Muscle of arm (tissue), 12 donors: ENCODE data around the gene OR51B6. TPM values are rescaled to one million over a fixed set of nuclear protein-coding genes. Genes with fewer than 3 reads are reported as not detected.
"Not testable (repeated sequence)": the region's sequence is repeated elsewhere in the genome, so short reads cannot be mapped to it uniquely, and the experiment has no call there.

Source experiments
- DNase-seq: peaks from one replicate; pipeline ENCODE4 v3.0.0-alpha.2; 2013
- polyA plus RNA-seq, 12 donors: library from polyadenylated mRNA; unstranded; fragments of 120-200 nt; gene quantifications; one replicate each; pipeline ENCODE4 v1.2.1, GENCODE V29; 2013; ENCODE audit not compliant: insufficient read length in 12 of 12

Gene OR51B6
- polyA plus RNA-seq, 12 donors = not detected

DNA sequence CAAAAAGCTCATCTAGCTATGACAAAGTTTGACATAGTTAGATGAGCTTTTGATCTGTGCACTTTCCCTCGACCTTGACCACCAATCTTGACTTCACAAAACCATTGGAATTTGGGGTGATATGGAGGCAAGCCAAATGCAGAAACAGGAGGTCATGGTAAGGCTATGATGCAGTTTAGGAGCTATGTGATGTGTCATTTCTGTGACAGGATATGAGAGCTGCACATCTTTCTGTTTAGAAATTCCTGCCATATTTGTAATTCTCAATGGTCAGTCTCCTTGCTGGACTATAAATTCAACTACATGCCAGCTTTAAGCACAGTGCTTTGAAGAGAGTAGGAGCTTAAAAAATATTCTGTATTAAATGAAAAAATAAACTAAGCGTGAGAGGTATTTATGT is 12.9 kb downstream of the OR51B6 start:
- DNase-seq = no peak

DNA sequence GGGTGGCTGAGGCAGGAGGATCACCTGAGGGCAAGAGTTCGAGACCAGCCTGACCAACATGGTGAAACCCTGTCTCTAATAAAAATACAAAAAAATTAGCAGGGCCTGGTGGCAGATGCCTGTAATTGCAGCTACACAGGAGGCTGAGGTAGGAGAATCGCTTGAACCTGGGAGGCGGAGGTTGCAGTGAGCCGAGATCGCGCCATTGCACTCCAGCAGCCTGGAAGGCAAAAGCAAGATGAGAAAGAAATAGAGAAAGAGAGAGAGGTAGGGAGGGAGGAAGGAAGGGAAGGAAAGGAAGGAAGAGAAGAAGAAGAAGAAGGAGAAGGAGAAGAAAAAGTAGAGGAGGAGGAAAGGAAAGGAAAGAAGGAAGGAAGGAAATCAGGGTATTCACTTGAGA is 15.1 kb downstream of the OR51B6 start:
- DNase-seq = not testable (repeated sequence)

DNA sequence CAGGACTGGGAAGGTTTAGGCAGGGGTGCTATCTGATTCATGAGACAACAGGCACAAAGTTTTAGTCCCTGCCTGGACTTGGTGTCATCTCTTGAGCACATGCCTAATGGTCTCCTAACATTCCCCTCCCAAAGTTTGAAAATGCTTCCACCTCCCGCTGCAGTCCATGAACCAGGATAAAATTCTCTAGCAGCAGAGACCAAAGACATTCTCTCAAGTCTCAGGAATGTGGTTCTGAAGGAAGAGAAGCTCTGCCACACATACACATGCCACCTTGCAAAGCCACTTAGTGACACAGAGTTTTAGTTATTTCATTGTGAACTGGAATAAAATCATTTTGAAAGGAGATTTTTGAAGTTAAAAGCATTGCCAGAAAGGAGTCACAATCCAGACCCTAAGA is 15.5 kb downstream of the OR51B6 start:
- no peak for DNase-seq

DNA sequence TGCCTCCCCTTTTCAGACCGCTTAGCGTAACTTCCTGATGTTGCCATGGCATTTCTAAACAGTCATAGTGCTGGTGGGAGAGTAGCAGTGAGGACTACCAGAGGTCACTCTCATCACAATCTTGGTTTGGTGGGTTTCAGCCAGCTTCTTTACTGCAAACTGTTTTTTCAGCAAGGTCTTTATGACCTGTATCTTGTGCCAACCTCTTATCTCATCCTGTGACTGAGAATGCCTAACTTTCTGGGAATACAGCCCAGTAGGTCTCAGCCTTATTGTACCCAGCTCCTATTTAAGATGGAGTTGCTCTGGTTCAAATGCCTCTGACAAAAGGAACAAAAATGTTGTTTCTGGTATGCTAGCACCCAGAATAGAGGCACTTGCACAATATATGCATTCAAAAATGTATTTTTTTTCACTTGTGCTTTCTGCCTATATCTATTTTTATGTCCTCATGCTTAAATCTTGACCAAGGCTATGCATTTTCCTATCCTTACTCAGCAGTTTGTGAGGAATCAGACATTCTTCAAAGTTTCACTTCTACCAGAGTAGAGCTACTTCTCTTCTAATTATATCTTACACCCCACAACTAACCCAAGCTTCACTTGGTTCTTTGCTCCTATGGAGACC is 16.3 kb downstream of the OR51B6 start:
- DNase-seq = no peak

DNA sequence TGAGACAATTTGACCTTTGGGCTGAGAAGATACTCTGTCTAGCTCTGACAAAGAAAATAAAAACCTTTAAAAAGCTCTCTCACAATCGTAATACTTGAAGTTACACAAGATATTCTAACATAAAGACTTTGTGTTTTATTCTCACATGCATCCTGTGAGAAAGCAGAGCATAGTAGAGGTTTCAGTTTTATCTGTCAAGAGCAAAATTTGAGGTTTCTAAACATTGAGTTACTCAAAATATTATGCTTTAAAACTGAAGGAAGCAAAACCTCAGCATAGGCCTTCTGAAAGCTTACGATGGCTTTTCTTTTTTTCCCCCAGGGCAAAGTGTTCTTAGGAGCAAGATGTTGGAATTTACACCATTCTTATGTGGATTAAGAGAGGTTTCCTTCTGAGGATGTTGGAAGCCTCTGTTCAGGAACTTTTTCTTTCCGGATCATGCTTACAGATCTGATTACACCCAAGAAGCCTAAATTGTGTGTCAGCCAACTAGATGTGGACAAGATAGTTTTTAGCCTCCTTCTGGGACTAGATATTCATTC is 17.3 kb downstream of the OR51B6 start:
- DNase-seq = no peak

DNA sequence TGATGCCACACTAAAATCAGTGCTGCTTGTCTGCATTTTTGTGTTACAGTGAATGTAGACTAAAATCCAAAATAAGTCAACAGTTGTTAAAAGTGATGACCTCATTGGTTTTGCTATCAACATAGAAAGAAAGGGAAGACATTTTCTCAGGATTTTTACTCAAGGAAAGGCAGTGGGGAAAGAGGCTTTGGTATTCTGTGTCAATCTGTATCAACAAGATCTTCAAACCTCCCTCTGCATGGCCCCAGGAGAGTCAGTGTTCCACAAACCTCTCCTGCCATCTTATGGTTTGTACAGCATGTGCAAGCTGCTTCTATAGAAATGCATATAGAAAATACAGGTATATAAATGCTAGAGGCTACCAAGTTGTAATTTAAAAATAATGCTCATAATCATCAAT is 18.5 kb downstream of the OR51B6 start:
- DNase-seq = no peak

DNA sequence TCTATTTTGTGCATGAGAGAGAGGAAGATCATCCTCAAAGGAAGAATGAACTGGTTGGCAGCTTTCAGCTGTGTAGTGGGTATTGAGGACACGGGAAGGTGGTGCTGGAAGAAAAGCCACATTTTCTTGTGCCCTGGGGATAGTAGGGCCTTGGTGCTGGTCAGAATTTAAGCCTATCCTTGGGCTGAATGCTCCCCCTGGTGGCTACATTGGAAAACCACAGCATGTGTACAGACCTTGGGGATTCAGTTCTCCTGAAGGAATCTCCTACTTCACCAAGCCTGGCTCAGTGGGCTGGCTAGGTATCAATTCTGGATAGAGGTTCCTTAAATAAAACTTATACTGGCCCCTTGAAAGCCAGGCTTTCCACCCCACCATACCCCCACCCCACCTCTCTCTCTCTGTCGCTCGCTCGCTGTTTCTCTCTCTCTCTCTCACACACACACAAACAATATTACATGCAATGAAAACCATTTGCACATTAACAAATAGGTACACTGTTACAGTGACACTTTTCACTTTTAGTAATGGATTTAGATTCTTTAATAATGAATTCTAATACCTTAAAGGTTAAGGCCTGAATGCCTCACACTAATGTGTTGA is 29.5 kb downstream of the OR51B6 start:
- DNase-seq = peak; percentile 3

DNA sequence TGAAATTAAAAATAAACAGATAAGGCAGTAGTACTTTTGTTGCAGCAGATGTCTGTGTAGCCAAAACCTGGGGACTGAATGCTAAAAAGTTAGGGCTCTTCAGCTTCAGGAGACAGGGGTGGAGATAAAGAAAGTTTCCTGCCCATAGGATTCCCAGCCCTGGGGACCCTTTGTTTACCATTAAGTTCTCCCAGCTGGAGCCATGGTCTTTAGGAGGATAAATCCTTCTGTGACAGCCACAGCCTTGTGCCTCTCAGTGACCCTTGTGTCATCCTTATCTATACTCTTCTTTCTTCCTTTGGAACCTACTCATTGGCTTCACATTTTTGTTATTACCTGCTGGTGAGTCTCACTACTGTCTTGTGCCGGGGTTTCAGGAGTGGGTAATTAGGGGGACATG is 32.3 kb downstream of the OR51B6 start, which contains the start of gene OR51M1:
Gene OR51M1, plus strand, starts transcription at position 237 of the 400 bp plus-strand sequence. CDS start 5,587 bp downstream, outside the sequence.
- DNase-seq = no peak

DNA sequence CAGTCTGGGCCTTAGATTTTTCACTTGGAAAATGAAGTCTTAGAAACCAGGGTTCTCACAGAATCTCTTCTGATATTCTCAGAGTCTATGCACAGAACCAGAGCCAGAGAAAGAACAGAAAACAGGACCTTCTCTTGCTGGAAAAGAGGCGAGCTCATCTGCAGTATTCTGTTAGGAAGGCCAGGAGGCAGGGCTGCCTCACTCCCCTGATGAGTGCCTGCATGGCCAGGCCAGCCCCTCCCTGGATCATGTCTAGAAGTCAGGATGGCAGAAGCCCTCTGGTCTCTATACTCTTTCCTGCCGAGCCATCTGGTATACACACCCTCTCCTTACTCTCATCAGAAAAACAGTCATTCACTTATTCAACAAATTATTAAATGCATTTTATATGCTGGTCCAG is 33.0 kb downstream of the OR51B6 start:
- no peak for DNase-seq

DNA sequence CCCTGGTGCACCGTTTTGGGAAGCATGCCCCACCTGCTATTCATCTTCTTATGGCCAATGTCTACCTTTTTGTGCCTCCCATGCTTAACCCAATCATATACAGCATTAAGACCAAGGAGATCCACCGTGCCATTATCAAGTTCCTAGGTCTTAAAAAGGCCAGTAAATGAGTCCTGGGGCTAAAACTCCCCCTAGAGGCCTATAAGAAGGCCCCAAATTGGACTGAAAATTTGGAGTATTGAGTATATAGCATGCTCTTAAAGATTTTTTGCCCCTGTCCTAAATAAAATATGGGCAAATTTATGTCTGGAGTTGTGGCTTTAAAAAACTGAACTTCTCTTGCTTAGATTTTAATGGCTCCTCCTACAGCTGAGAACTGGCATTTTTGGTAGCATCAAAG is 38.9 kb downstream of the OR51B6 start:
- no peak for DNase-seq

DNA sequence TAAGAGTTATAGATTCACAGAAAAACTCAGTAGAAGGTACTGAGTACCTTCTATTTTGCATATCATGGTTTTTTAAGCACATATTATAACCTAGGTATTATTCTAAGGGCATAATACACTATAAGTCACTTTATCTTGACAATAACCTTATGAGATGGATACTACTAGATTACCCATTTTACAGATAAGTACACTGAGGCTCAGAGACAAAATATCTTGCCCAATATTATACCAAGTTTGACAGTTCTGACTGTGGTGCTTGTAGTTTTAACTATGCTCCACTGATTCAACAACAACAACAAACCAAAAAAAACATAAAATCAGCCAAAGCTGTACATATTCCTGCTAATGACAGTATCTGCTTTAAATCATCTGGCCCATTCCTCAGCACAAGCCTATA is 42.8 kb downstream of the OR51B6 start:
- no peak for DNase-seq

DNA sequence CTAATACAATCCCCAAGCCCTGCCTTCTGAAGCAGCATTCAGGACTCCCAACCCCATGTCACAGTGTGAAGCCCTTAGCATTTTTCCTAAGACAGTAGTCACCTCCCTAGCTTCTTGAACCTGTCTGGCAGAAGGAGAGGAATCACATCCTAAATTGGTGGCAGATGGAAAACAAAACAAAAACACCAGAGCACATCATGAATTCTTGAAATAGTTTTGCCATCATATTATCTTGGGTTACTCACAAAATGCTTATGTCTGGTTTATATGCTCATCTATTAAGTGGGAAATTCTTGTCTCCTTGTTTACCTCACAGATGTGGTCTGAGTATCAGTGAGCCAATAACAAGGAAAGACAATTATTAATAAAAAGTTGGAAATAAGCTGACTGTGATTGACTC is 47.6 kb downstream of the OR51B6 start:
- DNase-seq = no peak

Other genes starting within 250 kb of the OR51B6 start
- not detected for gene OR52A5, start 213.2 kb upstream of the OR51B6 start, polyA plus RNA-seq
- gene OR52A1, start 196.8 kb upstream of the OR51B6 start, polyA plus RNA-seq = under 1 TPM in 6 of 12 donors, not detected in 6; 0.01 to 0.03 (median 0.02) TPM
- gene OR51V1, start 150.8 kb upstream of the OR51B6 start, polyA plus RNA-seq = not detected
- 1,000 to 10,000 TPM in 2 of 12 donors, 100 to 1,000 TPM in 9, not detected in 1; 100 to 1,375 (median 373) TPM for gene HBB, start 124.4 kb upstream of the OR51B6 start, polyA plus RNA-seq
- gene HBD, start 117.0 kb upstream of the OR51B6 start, polyA plus RNA-seq = under 1 TPM in 7 of 12 donors, not detected in 5; 0.25 to 0.80 (median 0.38) TPM
- 1,000 to 10,000 TPM in 2 of 12 donors, 100 to 1,000 TPM in 3, 10 to 100 TPM in 2, 1 to 10 TPM in 4, not detected in 1; 4.2 to 8,722 (median 70.4) TPM for gene HBG1, start 101.7 kb upstream of the OR51B6 start, polyA plus RNA-seq
- over 10,000 TPM in 2 of 12 donors, 1,000 to 10,000 TPM in 9, 100 to 1,000 TPM in 1; 964 to 18,217 (median 4,493) TPM for gene HBG2, start 96.7 kb upstream of the OR51B6 start, polyA plus RNA-seq
- 10 to 100 TPM in 7 of 12 donors, 1 to 10 TPM in 4, not detected in 1; 1.4 to 85.4 (median 19.9) TPM for gene HBE1, start 81.6 kb upstream of the OR51B6 start, polyA plus RNA-seq
- gene OR51B4, start 49.6 kb upstream of the OR51B6 start, polyA plus RNA-seq = under 1 TPM in 1 of 12 donors, not detected in 11; 0.33 TPM
- gene OR51B2, start 27.2 kb upstream of the OR51B6 start, polyA plus RNA-seq = not detected
- gene OR51B5, start 8.0 kb upstream of the OR51B6 start, polyA plus RNA-seq = under 1 TPM in 6 of 12 donors, not detected in 6; 0.14 to 0.37 (median 0.19) TPM
- gene OR51M1, start 32.3 kb downstream of the OR51B6 start, polyA plus RNA-seq = not detected
- not detected for gene OR51Q1, start 70.6 kb downstream of the OR51B6 start, polyA plus RNA-seq
- not detected for gene OR51I1, start 90.0 kb downstream of the OR51B6 start, polyA plus RNA-seq
- gene OR51I2, start 97.8 kb downstream of the OR51B6 start, polyA plus RNA-seq = not detected
- gene OR52D1, start 137.2 kb downstream of the OR51B6 start, polyA plus RNA-seq = not detected
- gene UBQLN3, start 158.4 kb downstream of the OR51B6 start, polyA plus RNA-seq = not detected
- gene UBQLNL, start 165.2 kb downstream of the OR51B6 start, polyA plus RNA-seq = under 1 TPM in 10 of 12 donors, not detected in 2; 0.11 to 0.77 (median 0.17) TPM
- under 1 TPM in 1 of 12 donors, not detected in 11; 0.29 TPM for gene OR52H1, start 197.0 kb downstream of the OR51B6 start, polyA plus RNA-seq
- under 1 TPM in 1 of 12 donors, not detected in 11; 0.17 TPM for gene OR52B6, start 229.4 kb downstream of the OR51B6 start, polyA plus RNA-seq
- 1 to 10 TPM in 8 of 12 donors, under 1 TPM in 2, not detected in 2; 0.93 to 3.6 (median 1.3) TPM for gene TRIM6, start 245.1 kb downstream of the OR51B6 start, polyA plus RNA-seq